HG03066 (cell line): ENCODE measurements around the gene RPL13.

Source experiments
- ATAC-seq: cut with Tn5 transposase; IDR thresholded peaks from one replicate; pipeline ENCODE4 v1.9.1; 2021; ENCODE audit warnings: low read depth; ENCODE audit not compliant: unreplicated experiment

The RPL13 gene

DNA sequence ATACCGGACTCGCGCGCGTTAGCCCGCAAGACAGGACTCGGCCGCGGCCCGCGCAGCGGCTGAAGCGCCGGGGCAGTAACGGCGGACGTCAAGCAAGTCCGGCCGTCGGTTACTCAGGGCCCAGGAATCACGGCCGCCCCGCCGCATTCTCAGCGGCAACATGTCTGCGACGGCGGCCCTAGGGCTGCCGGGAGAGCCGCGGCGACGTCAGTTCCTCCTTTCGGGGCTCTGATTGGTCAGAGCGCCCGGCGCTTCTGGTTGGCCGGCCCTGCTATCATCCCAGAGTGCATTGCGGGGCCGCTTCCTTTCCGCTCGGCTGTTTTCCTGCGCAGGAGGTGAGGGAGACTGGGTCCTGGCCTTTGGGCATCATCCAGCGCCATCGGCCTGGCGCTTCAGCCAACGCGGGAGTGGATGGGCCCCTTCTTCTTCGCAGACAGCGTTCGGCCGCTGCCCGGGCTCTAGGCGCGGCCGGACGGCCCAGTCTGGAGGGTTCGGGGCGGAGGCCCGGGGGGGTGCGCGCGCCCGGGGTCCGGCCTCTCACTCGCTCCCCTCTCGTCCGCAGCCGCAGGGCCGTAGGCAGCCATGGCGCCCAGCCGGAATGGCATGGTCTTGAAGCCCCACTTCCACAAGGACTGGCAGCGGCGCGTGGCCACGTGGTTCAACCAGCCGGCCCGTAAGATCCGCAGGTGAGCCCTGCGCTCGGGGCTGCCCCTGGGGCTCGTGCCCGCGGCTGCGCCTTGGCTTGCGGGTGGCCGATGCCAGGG, at the start of gene RPL13:
Gene RPL13 (plus strand): TSS at position 305 of the 764 bp plus-strand sequence. CDS start 278 bp downstream, at position 583.
- peak; percentile 89 for ATAC-seq

DNA sequence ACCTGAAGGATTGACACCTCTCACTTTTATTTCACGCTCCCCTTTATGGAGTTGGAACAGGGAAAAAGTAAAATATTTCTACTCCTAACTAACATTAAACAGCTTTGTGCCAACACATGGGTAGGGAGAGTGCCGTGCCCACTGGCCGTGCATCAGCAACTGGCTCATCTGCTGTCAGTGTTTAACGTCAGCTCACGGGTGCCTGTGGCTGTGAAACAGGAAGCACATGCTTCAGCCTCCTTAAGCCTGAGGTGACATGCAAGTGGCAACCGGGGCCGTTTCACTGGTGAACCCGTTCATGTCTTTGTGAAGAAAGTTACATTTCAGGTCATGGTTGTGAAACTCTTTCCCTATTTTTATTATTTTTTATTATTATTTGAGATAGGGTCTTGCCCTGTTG, 49.1 kb upstream of the RPL13 start:
- no peak for ATAC-seq

DNA sequence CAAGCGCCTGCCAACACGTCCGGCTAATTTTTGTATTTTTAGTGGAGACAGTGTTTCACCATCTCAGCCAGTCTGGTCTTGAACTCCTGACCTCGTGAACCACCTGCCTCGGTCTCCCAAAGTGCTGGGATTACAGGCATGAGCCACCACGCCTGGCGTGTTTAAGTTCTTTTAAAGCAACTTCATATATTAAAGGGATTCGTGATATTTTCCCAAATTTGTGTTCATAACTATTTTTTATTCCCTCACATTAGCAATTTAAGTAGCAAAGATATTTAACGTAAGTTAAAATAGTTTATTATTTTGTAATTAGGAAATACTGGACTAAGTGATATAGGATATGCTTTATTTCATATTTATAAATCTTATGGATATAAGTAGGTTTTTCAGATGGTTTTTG, 48.0 kb upstream of the RPL13 start:
- ATAC-seq, result no peak

DNA sequence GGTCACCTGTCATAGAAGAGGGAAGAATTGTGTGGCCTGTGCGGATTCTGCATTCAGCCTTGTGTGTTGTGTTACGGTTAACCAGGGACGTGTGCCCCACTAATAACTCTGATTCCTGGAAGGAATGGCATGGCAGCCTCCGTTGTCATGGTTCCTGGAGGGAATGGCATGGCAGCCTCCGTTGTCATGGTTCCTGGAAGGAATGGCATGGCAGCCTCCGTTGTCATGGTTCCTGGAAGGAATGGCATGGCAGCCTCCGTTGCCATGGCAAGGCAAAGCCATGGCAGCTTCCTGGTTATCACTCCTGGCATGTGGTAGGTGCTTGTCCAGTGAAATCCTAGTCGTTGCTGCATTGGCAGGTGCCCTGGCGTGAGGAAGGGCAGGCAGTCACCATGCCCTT, 43.4 kb upstream of the RPL13 start:
- no peak for ATAC-seq

DNA sequence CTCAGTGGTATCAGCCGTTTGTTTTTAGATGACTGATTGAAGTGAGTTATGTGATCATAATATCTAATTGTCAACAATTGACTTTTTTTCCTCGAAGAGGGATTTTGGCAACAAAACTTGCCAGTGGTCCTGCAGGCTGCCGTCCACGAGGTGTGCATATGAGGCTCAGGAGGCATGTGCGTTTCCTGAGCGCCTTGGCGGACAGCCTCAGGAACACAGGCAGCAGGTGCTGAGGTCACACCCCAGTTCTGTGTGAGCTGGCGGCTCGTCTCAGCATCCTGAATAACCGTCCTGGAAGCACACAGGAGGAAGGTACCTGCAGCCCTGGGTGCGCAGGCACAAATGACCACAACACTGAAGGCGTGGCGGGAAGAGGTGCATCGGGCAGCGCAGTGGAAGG, 40.6 kb upstream of the RPL13 start:
- no peak for ATAC-seq

DNA sequence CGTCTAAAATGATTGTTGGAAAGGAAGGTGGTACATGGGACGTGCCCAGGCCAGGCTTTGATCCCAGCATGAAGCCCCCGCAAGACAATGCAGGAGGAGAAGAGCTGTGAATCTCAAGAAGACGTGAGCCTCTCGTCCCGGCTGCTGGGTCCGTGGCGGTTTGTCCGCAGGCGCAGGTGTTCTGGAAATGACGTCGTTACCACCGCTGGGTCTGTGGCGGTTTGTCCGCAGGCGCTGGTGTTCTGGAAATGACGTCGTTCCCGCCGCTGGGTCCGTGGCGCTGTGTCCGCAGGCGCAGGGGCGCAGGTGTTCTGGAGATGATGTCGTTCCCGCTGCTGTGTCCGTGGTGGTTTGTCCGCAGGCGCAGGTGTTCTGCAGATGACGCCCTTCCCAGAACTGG, 38.2 kb upstream of the RPL13 start:
- no peak for ATAC-seq

DNA sequence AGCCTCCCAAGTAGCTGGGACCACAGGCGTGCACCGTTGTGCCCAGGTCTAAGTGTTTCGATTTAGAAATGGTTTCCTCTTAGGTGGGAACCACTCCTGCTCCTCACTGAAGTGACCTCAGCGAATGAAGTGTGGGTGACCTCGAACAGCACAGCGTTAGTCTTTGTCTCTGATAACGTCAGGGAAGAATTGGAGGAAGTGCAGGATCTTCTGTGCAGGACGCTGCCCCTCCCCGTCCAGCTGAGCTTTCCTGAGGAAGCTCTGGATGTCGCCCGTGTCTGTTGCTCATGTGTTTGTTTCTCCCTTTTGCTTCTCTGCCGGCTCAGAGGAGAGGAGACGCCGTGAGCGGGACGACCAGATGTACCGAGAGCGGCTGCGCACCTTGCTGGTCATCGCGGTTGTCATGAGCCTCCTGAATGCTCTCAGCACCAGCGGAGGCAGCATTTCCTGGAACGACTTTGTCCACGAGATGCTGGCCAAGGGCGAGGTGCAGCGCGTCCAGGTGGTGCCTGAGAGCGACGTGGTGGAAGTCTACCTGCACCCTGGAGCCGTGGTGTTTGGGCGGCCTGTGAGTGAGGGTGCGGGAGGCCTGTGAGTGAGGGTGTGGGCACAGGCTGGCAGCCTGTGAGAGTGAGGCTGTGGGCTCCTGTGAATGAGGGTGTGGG, 36.7 kb upstream of the RPL13 start:
- ATAC-seq, result no peak

DNA sequence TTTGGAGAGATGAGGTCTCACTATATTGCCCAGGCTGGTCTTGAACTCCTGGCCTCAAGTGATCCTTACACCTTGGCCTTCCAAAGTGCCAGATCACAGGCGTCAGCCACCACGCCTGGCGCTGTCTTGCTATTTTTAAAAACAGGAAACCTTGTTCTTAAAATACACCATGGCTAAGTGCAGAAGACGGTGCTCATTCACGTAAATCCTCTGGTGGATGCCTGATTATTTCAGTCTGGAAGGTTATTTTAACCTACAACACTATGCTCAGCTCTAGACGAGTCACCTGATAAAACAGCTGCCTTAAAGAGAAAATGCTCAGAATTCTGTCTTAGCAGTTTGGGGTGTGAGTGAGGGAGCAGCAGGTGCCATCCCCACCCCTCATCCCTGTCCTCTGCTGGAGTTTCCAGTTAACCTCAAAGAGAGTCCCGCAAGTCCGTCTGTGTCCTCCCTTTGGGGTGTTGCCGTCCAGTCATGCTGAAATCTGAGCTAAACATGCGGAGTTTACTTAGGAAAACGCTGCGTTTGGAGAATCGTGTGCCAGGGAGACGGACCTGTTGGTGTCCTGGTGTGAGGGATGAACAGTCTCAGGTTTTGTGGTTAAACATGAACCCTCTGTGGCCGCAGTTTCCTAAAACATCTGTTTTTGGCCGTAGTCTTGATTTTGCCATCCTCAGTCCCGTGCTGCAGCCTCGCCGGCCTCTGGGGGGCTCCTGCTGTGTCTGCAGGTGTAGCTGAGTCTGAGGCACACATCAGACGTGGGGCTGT, 35.2 kb upstream of the RPL13 start:
- no peak for ATAC-seq

DNA sequence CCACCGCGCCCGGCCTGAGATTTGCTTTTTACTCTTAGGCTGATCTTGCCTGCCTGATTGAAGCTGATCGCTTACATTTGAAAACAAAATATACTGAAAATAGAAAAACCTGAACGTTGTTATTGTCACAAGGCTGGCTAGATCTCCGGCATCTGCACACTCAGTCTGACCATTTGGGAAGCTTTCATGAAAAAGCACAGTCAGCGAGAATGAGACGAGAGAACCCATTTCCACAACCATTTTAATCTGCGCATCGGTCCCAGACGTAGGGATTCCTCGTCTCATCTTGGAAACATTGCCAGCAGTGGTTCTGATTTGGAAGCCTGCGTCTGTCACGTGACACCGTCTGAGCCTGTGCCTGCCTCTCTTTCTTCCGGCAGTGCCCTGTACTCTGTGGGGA, 31.4 kb upstream of the RPL13 start:
- no peak for ATAC-seq

DNA sequence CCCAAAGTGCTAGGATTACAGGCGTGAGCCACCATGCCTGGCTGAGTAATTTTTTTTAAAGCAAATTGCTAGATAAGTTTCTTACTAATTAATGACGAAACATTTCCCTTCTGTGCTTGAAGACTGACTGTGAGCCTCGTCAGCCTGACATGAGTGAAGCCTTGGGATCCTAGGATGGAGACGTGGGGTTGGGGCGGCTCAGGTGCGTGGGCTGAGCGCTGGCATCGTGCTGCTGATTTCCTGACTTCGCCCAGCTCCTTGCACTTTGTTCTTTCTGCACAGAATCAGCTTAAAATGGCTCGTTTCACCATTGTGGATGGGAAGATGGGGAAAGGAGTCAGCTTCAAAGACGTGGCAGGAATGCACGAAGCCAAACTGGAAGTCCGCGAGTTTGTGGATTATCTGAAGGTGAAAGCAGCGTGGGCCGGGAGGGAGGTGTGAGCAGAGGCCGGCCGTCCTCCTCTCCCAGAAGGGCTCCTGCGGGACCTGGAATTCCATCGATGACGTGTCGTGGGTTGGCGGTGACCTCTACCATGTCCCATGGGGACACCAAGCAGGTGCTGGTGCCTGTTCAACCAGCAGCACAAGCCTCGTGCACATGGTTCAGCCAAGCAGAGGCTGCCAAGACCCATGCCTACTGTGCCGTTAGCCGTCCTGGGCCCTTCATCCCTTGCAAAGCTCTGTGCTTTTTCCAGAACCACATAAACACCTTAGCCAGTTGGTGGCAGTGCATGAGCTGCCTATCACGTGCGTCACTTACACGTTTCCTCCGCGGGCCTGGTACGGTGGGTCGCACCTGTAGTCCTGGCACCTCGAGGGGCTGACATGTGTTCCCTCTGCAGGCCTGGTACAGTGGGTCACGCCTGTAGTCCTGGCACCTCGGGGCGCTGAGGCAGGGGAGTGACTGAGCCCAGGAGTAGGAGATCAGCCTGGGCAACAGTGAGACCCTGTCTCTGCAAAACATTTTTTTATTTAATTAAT, 29.8 kb upstream of the RPL13 start:
- no peak for ATAC-seq

DNA sequence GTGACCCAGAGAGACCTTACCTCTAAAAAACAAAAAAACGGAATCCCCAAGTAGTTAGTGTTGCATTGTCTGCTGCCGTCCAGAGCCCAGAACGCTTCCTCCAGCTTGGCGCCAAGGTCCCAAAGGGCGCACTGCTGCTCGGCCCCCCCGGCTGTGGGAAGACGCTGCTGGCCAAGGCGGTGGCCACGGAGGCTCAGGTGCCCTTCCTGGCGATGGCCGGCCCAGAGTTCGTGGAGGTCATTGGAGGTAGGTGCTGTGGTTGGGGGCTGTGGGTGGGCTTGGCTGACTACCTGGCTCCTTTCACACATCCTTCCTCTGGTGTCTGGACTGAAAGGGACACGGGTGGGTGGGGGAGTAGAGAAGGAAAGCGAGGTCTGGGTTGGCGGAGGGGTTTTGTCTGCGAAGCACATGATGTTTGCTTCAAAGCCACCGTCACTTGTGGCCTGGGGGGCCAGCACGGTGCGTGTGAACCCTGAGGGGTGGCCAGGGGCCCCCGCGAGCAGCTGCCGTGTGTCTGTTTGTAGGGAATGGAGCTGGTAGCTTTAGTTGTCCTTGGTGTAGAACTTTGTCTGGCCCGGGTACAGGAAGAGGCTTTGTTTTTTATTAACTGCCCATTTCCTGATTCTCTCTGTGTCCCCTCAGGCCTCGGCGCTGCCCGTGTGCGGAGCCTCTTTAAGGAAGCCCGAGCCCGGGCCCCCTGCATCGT, 28.5 kb upstream of the RPL13 start:
- no peak for ATAC-seq

DNA sequence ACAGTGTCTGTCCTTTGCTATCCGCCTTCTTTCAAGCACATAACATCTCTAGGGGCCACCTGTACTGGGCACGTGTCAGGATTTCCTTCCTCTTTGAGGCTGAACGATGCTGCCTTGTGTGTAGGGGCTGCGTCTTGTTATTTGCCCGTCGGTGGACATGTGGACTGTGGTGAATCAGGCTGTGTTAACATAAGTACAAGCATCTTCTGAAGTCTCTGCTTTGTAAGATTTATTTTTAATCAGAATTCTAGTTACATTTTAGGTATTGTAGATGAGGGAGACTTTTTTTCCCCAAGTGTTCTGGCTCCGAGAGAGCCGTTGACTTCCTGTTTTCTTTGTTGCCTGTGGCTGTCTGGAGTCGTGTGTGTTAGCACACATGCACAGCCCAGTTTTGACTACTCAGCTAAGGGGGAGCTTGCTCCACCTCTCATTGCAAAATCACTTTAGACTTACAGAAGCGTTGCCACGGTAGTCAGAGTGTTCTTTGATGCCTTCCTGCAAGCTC, 26.2 kb upstream of the RPL13 start:
- no peak for ATAC-seq

DNA sequence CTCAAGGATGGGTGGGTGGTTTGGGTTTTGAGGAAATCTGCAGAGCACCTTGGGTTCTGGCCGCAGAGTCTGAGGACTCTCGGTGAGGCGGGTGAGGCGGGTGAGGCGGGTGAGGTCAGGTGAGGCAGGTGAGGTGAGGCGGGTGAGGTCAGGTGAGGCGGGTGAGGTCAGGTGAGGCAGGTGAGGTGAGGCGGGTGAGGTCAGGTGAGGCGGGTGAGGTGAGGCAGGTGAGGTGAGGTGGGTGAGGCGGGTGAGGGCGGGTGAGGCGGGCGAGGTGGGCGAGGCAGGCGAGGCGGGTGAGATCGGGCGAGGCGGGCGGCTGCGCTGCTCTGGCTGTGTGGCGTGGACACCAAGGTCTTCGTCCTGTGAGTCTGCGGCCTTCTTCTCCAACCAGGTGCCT, 24.1 kb upstream of the RPL13 start:
- ATAC-seq, result no peak

DNA sequence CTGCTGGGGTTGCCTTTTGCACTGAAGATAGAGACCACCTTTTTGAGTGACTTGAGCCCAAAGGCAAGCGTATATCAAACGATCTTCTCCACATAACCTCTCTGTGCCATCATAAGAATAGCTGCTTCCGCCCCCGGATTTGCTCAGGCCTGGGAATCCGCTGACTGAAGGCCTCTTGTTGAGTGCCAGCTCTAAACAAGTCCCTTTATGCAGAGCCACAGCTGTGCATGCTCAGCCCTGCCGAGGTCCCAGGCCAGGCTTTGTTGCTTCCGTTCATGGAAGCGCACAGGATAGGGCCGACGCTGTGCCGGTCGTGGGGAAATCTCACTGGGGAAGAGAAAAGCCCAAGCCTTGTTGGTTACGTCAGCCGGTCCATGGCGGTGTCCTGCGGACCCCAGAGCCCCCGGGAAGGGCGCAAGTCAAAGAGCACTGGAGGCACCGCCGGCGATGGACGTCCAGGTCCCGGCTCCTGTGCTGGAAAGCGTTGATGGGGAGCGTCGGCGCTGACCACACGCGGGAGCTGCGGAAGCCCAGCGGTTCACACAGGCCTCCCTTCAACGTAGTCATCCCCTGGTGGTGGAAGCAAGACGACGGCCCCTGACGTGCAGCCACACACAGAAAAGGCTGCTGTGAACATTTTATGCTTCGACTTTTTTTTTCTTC, 23.5 kb upstream of the RPL13 start:
- ATAC-seq, result no peak

DNA sequence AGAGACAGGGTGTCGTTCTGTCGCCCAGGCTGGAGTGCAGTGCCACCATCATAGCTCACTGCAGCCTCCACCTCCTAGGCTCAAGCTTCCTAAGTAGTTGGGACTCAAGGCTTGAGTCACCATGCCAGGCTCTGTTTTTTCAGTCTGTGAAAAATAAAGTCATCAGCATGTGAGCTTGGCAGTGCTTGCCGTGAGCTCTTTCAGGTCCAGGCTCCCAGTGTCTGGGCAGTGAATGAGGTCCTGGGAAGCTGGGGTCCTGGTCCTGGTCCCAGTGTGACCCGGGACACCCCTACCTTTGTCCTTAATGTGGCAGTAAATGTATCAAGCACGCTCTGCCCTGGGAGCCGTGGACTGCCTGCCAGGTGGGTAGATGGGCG, 22.9 kb upstream of the RPL13 start:
- no peak for ATAC-seq

DNA sequence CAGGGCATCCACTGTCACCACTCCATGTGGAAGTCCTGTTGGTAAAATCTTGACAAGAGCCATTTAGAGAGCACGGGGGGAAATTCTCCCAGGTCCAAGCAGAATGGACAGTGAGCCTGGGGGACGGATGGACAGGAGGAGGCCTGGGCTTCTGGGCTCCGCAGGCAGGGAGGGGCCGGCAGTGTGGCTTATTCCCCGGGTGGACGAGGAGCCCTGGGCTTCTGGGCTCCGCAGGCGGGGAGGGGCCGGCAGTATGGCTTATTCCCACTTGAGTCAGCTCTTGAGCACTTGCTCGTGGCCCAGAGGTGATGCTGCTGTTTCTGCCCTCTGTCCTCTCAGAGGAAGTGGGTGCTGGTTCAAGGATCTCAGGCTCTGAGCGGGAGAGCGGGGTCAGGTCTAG, 22.2 kb upstream of the RPL13 start:
- ATAC-seq, result no peak

DNA sequence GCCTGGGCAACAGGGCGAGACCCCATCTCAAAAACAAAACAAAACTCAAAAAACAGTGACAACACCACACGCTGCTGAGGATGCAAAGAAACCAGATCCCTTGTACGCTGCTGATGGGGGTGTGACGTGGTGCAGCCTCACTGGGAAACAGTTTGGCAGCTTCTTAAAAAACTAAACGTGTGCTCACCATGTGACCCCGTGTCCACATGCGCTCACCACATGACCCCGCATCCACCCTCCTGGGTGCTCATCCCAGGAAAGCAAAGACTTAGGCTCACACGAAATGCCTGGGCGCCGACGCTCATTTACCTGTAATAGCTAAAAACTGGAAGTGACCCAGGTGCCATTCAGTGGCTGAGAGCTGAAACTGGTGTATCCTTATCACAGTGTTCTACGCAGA, 19.9 kb upstream of the RPL13 start:
- ATAC-seq, result no peak

DNA sequence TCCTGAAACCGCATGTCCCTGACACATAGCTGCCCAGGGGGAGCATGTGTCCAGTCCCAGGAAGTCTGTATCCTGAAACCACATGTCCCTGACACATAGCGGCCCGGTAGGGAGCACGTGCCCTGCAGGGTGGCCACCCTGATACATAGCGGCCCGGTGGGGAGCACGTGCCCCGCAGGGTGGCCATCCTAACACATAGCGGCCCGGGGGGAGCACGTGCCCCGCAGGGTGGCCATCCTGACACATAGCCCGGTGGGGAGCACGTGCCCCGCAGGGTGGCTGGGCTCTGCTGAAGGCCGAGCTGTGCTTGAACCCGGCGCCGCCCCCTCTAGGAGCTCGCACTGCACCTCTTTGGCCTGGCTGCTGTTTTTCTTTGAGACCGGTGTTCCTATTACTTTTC, 18.7 kb upstream of the RPL13 start:
- no peak for ATAC-seq

DNA sequence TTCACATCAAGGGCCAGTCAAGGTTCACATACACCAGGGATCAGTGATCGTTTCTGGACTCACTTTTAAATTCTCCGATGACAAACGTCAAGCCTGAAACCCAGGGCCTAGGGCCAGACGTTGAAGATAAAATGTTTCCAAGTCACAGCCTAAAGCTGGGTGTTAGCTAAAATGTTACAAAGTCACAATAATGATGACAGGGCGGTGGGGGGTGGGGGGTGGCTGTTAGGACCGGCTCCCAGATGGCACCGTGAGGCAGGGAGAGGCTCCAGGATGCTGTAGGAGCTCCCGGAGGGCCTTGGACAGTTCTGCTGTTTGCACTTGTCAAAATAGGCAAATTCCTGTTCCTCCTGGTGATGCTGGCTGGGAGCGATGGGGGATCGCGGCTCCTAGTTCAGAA, 16.4 kb upstream of the RPL13 start:
- ATAC-seq, result no peak
